ENCODE data around the gene PPP1R14D.

DNA sequence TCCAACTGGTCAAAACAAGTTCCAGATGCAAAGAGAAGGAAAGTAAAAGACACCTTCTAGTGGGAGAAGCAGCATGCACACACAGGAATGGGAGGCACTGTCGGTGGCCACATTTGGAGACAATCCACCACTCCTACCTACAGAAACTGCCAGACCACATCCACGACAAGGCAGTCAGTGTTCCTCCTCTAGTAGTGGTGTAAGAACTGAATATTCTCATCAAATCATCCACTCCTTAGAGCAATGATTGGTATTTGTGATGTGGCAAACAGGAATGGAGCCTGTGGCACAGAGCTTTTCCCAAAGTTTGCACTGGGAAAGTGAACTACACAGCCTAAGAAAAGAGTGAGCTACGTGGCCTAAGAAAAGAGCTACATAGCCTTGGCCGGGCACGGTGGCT lies 10.2 kb upstream of the PPP1R14D start:
- TF ChIP-seq RAD21 (conservative IDR thresholded peaks at IDR 0.05) (no peak), EP300 (conservative IDR thresholded peaks at IDR 0.05; ENCODE audit: poor library complexity, severe bottlenecking) (no peak)
- TF ChIP-seq, protein P1, sequence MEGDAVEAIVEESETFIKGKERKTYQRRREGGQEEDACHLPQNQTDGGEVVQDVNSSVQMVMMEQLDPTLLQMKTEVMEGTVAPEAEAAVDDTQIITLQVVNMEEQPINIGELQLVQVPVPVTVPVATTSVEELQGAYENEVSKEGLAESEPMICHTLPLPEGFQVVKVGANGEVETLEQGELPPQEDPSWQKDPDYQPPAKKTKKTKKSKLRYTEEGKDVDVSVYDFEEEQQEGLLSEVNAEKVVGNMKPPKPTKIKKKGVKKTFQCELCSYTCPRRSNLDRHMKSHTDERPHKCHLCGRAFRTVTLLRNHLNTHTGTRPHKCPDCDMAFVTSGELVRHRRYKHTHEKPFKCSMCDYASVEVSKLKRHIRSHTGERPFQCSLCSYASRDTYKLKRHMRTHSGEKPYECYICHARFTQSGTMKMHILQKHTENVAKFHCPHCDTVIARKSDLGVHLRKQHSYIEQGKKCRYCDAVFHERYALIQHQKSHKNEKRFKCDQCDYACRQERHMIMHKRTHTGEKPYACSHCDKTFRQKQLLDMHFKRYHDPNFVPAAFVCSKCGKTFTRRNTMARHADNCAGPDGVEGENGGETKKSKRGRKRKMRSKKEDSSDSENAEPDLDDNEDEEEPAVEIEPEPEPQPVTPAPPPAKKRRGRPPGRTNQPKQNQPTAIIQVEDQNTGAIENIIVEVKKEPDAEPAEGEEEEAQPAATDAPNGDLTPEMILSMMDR (IDR thresholded peaks at IDR 0.05; ENCODE audit: poor library complexity, severe bottlenecking): no peak

Data from neural cell (in vitro differentiated cells).